HCT116 (cell line): ENCODE data around the gene AKT1. TPM values are rescaled to one million over a fixed set of nuclear protein-coding genes. Genes with fewer than 3 reads are reported as not detected.

Experiments
- ATAC-seq: fragments of 200-7000 bp; cut with Tn5 transposase; 2 replicates; pipeline ENCODE4 v1.9.1; 2020; ENCODE audit warnings: mild to moderate bottlenecking, moderate library complexity
- BruUV-seq: library from RNA; stranded (reverse); fragments of 400-500 nt; replicated peaks from 2 replicates; lab custom pipeline; 2021; lab: Mats Ljungman, UMichigan
- CTCF ChIA-PET: fragments of 300-600 bp; sonication (Branson Sonifier 250); formaldehyde crosslinking; loops from one replicate; lab custom pipeline; 2021; ENCODE audit warnings: antibody characterized with exemption; lab: Charles Lee
- POLR2A ChIA-PET: fragments of 300-600, 350-600 bp; sonication (Branson Sonifier 250); formaldehyde crosslinking; loops from one replicate; lab custom pipeline; 2021; ENCODE audit warnings: antibody characterized with exemption; lab: Charles Lee
- RAD21 ChIA-PET, 2 experiments: fragments of 300-600 bp; sonication (Branson Sonifier 250); formaldehyde crosslinking; loops; one replicate each; lab custom pipeline; 2023; ENCODE audit warnings: low total read pairs in 2 of 2; ENCODE audit not compliant: uncharacterized antibody in 2 of 2, unreplicated experiment in 2 of 2, low non-redundant PET in 1 of 2; lab: Charles Lee
- DNase-seq: peaks from one replicate; pipeline ENCODE4 v3.0.0-alpha.2; 2010; ENCODE audit warnings: low read depth, low spot score
- H2AFZ ChIP-seq: fragments of 200-600 bp; shearing (Covaris generic), sonication (generic); 2 replicates; pipeline ENCODE4 v1.6.1; 2017; ENCODE audit warnings: low read depth, mixed run types, mixed read lengths, antibody characterized with exemption, low read length; ENCODE audit not compliant: poor library complexity, severe bottlenecking
- H3K27ac ChIP-seq: 2 replicates; pipeline ENCODE4 v1.5.1; 2012; ENCODE audit warnings: low read depth, low read length
- H3K27me3 ChIP-seq: fragments of 200-600 bp; sonication (generic); 2 replicates; pipeline ENCODE4 v1.6.1; 2016; ENCODE audit warnings: mixed run types, low read length, mixed read lengths; ENCODE audit not compliant: insufficient read depth
- H3K36me3 ChIP-seq, 2 experiments: fragments of 200-500 bp in 1 of 2; fragments of 200-600 bp in 1 of 2; sonication (Bioruptor generic) in 1 of 2; sonication (generic) in 1 of 2; 2 replicates each; pipeline versions ENCODE4 v1.5.1 to v1.6.1; 2014 to 2016; ENCODE audit warnings: low read length in 2 of 2, inconsistent platforms in 1 of 2, mixed read lengths in 1 of 2, mixed run types in 1 of 2; ENCODE audit not compliant: insufficient read depth in 2 of 2, control insufficient read depth in 1 of 2
- H3K4me1 ChIP-seq, 2 experiments: fragments of 200-600 bp in 1 of 2; sonication (generic) in 1 of 2; 2 replicates each; pipeline versions ENCODE4 v1.5.1 to v1.6.1; 2012 to 2017; ENCODE audit warnings: low read length in 2 of 2, inconsistent platforms in 1 of 2, mild to moderate bottlenecking in 1 of 2, mixed read lengths in 1 of 2, mixed run types in 1 of 2, moderate library complexity in 1 of 2; ENCODE audit not compliant: insufficient read depth in 2 of 2, control insufficient read depth in 1 of 2
- H3K4me2 ChIP-seq: fragments of 200-600 bp; sonication (generic); 2 replicates; pipeline ENCODE4 v1.6.1; 2017; ENCODE audit warnings: mixed run types, low read length, mixed read lengths
- H3K4me3 ChIP-seq, 2 experiments: fragments of 200-600 bp in 1 of 2; sonication (generic) in 1 of 2; replicated peaks in 1 of 2; 2 replicates each; pipeline ENCODE4 v1.5.1; 2011 to 2016; ENCODE audit warnings: low read length in 2 of 2, control low read depth in 1 of 2, low read depth in 1 of 2, mild to moderate bottlenecking in 1 of 2, mixed read lengths in 1 of 2, mixed run types in 1 of 2
- H3K79me2 ChIP-seq: fragments of 200-600 bp; sonication (generic); 2 replicates; pipeline ENCODE4 v1.6.1; 2017; ENCODE audit warnings: mild to moderate bottlenecking, mixed run types, low read length, moderate library complexity, mixed read lengths; ENCODE audit not compliant: insufficient read depth
- H3K9ac ChIP-seq: fragments of 200-600 bp; sonication (generic); 2 replicates; pipeline ENCODE4 v1.6.1; 2016; ENCODE audit warnings: low read length, mixed read lengths
- H3K9me2 ChIP-seq: fragments of 200-600 bp; sonication (generic), shearing (Covaris generic); 2 replicates; pipeline ENCODE4 v1.6.1; 2017; ENCODE audit warnings: mixed run types, mild to moderate bottlenecking, moderate library complexity; ENCODE audit not compliant: insufficient read depth
- H3K9me3 ChIP-seq, 2 experiments: fragments of 200-500 bp in 1 of 2; fragments of 200-600 bp in 1 of 2; sonication (Bioruptor generic) in 1 of 2; sonication (generic) in 1 of 2; 2 replicates each; pipeline ENCODE4 v1.6.1; 2014 to 2017; ENCODE audit warnings: low read length in 2 of 2, mixed read lengths in 2 of 2, inconsistent platforms in 1 of 2, low read depth in 1 of 2, mild to moderate bottlenecking in 1 of 2, mixed run types in 1 of 2, moderate library complexity in 1 of 2; ENCODE audit not compliant: control insufficient read depth in 1 of 2, insufficient read depth in 1 of 2
- H4K20me1 ChIP-seq: fragments of 200-600 bp; sonication (generic), shearing (Covaris generic); 2 replicates; pipeline ENCODE4 v1.6.1; 2017; ENCODE audit warnings: mixed run types, mild to moderate bottlenecking, moderate library complexity; ENCODE audit not compliant: insufficient read depth
- CBX3 ChIP-seq: IDR thresholded peaks from 2 replicates; pipeline ENCODE4 v1.6.1; 2012; ENCODE audit warnings: low read depth
- FOSL1 ChIP-seq: IDR thresholded peaks from 2 replicates; pipeline ENCODE4 v1.6.1; 2012; ENCODE audit warnings: low read depth
- JUND ChIP-seq: IDR thresholded peaks from 2 replicates; pipeline ENCODE4 v1.6.1; 2012
- RAD21 ChIP-seq: IDR thresholded peaks from 2 replicates; pipeline ENCODE4 v1.6.1; 2012; ENCODE audit warnings: low read depth, mild to moderate bottlenecking
- SRF ChIP-seq: IDR thresholded peaks from 2 replicates; pipeline ENCODE4 v1.6.1; 2012; ENCODE audit warnings: low read depth
- TCF7L2 ChIP-seq: IDR thresholded peaks from 2 replicates; pipeline ENCODE4 v1.7.0; 2011; ENCODE audit warnings: borderline replicate concordance, inconsistent platforms; ENCODE audit not compliant: insufficient read depth, insufficient read length; ENCODE audit errors: extremely low read depth
- intact Hi-C: fragments of 100-400 bp; cut with micrococcal nuclease; formaldehyde crosslinking; loops from 2 replicates; pipeline ENCODE4 v1.10.0; 2022
- total RNA-seq: library from RNA; stranded (reverse); gene quantifications from one replicate; pipeline ENCODE4 v1.2.1, GENCODE V29; 2021; ENCODE audit not compliant: unreplicated experiment
- TF ChIP-seq, protein P1 (sequence below): IDR thresholded peaks from 2 replicates; pipeline ENCODE4 v1.6.1; 2012; ENCODE audit warnings: low read depth
- TF ChIP-seq, protein P2 (sequence below): IDR thresholded peaks from 2 replicates; pipeline ENCODE4 v1.6.1; 2011; ENCODE audit warnings: mild to moderate bottlenecking, low read length, moderate library complexity; ENCODE audit not compliant: insufficient replicate concordance; ENCODE audit errors: extremely low read depth

Gene AKT1
- total RNA-seq, 1 experiment from 2014 or later, result 152 TPM

DNA sequence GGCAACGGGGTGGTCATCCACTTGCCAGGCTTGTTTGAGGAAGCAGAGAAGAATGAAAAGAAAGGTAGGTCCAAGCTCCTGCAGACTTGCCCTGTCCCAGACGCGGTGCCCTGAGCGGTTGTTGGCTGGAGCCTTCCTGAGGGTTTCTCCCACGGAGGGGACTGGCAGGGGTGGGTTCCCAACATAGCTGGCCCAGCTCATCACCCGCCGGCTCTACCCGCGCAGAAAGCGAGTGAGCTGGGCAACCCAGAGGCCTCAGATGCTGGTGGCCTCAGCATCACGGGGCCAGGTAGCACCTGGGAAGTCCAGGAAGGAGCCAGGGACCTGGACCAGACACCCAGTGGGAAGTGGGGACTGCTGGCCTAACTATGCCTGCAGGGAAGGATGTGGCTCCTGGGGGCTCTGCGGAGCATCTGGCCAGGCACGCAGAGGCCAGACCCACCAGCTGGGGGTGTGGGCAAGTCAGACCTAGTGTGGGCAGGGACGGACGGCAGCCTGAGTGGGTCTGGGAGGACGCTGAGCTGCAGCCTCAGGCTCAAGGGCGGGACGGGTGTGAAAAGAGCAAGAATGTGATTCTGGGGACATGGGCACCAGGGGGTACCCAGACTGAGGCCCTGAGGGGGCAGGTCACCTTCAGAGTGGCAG is 57.1 kb downstream of the AKT1 start:
- Histone ChIP-seq H3K4me2 (no peak overlapping the region), H3K27ac (no peak overlapping the region), H3K9me2 (no peaks in the 10 kb centered on the region), H3K4me1 (peaks cover 0 to under 1% of the 10 kb centered on the region in 2 experiments; a peak in 2 of 4 replicates), H3K79me2 (no peaks in the 10 kb centered on the region), H4K20me1 (no peaks in the 10 kb centered on the region), H3K9me3 (no peaks in the 10 kb centered on the region), H2AFZ (no peak overlapping the region), H3K36me3 (no peaks in the 10 kb centered on the region), H3K9ac (no peak overlapping the region), H3K4me3 (no peak overlapping the region), H3K27me3 (no peaks in the 10 kb centered on the region)
- ChIA-PET RAD21 (no interaction called here), POLR2A (no interaction called here), CTCF (no interaction called here)
- no TSS peak for BruUV-seq
- ATAC-seq, result no peak
- DNase-seq, result no peak
- intact Hi-C loops, result no loop called here
- no peak for TF ChIP-seq TCF7L2
- no peak for TF ChIP-seq CBX3
- no peak for TF ChIP-seq RAD21
- TF ChIP-seq, protein P1, sequence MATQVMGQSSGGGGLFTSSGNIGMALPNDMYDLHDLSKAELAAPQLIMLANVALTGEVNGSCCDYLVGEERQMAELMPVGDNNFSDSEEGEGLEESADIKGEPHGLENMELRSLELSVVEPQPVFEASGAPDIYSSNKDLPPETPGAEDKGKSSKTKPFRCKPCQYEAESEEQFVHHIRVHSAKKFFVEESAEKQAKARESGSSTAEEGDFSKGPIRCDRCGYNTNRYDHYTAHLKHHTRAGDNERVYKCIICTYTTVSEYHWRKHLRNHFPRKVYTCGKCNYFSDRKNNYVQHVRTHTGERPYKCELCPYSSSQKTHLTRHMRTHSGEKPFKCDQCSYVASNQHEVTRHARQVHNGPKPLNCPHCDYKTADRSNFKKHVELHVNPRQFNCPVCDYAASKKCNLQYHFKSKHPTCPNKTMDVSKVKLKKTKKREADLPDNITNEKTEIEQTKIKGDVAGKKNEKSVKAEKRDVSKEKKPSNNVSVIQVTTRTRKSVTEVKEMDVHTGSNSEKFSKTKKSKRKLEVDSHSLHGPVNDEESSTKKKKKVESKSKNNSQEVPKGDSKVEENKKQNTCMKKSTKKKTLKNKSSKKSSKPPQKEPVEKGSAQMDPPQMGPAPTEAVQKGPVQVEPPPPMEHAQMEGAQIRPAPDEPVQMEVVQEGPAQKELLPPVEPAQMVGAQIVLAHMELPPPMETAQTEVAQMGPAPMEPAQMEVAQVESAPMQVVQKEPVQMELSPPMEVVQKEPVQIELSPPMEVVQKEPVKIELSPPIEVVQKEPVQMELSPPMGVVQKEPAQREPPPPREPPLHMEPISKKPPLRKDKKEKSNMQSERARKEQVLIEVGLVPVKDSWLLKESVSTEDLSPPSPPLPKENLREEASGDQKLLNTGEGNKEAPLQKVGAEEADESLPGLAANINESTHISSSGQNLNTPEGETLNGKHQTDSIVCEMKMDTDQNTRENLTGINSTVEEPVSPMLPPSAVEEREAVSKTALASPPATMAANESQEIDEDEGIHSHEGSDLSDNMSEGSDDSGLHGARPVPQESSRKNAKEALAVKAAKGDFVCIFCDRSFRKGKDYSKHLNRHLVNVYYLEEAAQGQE, result no peak
- TF ChIP-seq, protein P2, sequence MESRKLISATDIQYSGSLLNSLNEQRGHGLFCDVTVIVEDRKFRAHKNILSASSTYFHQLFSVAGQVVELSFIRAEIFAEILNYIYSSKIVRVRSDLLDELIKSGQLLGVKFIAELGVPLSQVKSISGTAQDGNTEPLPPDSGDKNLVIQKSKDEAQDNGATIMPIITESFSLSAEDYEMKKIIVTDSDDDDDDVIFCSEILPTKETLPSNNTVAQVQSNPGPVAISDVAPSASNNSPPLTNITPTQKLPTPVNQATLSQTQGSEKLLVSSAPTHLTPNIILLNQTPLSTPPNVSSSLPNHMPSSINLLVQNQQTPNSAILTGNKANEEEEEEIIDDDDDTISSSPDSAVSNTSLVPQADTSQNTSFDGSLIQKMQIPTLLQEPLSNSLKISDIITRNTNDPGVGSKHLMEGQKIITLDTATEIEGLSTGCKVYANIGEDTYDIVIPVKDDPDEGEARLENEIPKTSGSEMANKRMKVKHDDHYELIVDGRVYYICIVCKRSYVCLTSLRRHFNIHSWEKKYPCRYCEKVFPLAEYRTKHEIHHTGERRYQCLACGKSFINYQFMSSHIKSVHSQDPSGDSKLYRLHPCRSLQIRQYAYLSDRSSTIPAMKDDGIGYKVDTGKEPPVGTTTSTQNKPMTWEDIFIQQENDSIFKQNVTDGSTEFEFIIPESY, result no peak
- no peak for TF ChIP-seq JUND
- TF ChIP-seq SRF, result no peak
- TF ChIP-seq FOSL1, result no peak
